Brain microvascular endothelial cell (primary cell): ENCODE data around the gene DAB1.
"Not testable (repeated sequence)": the region's sequence is repeated elsewhere in the genome, so short reads cannot be mapped to it uniquely, and the experiment has no call there.

Source experiments
- DNase-seq: peaks from one replicate; pipeline ENCODE4 v3.0.0-alpha.2; 2020
- H3K27ac ChIP-seq: fragments of 250-450 bp; sonication (Bioruptor Pico); 2 replicates; pipeline ENCODE4 v1.5.1; 2020; ENCODE audit warnings: mild to moderate bottlenecking, moderate library complexity
- H3K27me3 ChIP-seq: fragments of 250-450 bp; sonication (Bioruptor Pico); replicated peaks from 2 replicates; pipeline ENCODE4 v1.5.1; 2020; ENCODE audit warnings: mild to moderate bottlenecking
- H3K36me3 ChIP-seq: fragments of 250-450 bp; sonication (Bioruptor Pico); replicated peaks from 2 replicates; pipeline ENCODE4 v1.5.1; 2020; ENCODE audit warnings: mild to moderate bottlenecking
- H3K4me3 ChIP-seq: 2 replicates; pipeline ENCODE4 v1.5.1; 2011; ENCODE audit warnings: low read depth, mild to moderate bottlenecking, control low read depth, low read length, moderate library complexity
- CTCF ChIP-seq: IDR thresholded peaks from 2 replicates; pipeline ENCODE4 v1.5.1; 2011; ENCODE audit warnings: low read depth, mild to moderate bottlenecking, moderate library complexity, low read length, control low read depth, inconsistent platforms; ENCODE audit errors: missing control alignments
- in situ Hi-C: cut with HindIII; loops from 2 replicates; pipeline ENCODE4 v1.10.0; 2017; ENCODE audit warnings: low sequenced_read_pairs, low pct_ligation_motif_present

Gene DAB1

GRCh38 chr1:57345916-57346315, 77.9 kb downstream of the DAB1 start:
- in situ Hi-C loops = no loop called here
- Histone ChIP-seq H3K27ac (no peak overlapping the region), H3K27me3 (no peaks in the 10 kb centered on the region), H3K4me3 (no peak overlapping the region), H3K36me3 (no peaks in the 10 kb centered on the region)
- TF ChIP-seq CTCF = no peak
- no peak for DNase-seq

GRCh38 chr1:57344265-57344664, 79.6 kb downstream of the DAB1 start:
- in situ Hi-C loops = no loop called here
- H3K27ac ChIP-seq = no peak overlapping the region
- DNase-seq = no peak
- H3K4me3 ChIP-seq = no peak overlapping the region
- TF ChIP-seq CTCF = no peak
- no peaks in the 10 kb centered on the region for H3K27me3 ChIP-seq
- no peaks in the 10 kb centered on the region for H3K36me3 ChIP-seq

- H3K36me3 ChIP-seq, H3K27ac ChIP-seq, DNase-seq, in situ Hi-C loops, H3K4me3 ChIP-seq, H3K27me3 ChIP-seq: not testable (repeated sequence)
Observed at GRCh38 chr1:57343298-57343915, 80.5 kb downstream of the DAB1 start.

GRCh38 chr1:57341721-57342120, 82.1 kb downstream of the DAB1 start:
- no peak for DNase-seq
- Histone ChIP-seq H3K4me3 (no peak overlapping the region), H3K27ac (no peak overlapping the region), H3K27me3 (no peaks in the 10 kb centered on the region), H3K36me3 (no peaks in the 10 kb centered on the region)
- in situ Hi-C loops = no loop called here
- TF ChIP-seq CTCF = no peak

- no peak overlapping the region for H3K27ac ChIP-seq
- no peak for TF ChIP-seq CTCF
- no peak for DNase-seq
- H3K36me3 ChIP-seq = no peaks in the 10 kb centered on the region
- no peak overlapping the region for H3K4me3 ChIP-seq
- H3K27me3 ChIP-seq = no peaks in the 10 kb centered on the region
- in situ Hi-C loops = no loop called here
Observed at GRCh38 chr1:57340334-57341070, 83.4 kb downstream of the DAB1 start.

- Histone ChIP-seq H3K27ac (no peak overlapping the region), H3K4me3 (no peak overlapping the region), H3K27me3 (no peaks in the 10 kb centered on the region), H3K36me3 (no peaks in the 10 kb centered on the region)
- in situ Hi-C loops = no loop called here
- no peak for DNase-seq
- TF ChIP-seq CTCF = no peak
Observed at GRCh38 chr1:57337623-57338022, 86.2 kb downstream of the DAB1 start.
